Measurements from ENCODE around the gene IMPDH2. TPM values are rescaled to one million over a fixed set of nuclear protein-coding genes. Genes with fewer than 3 reads are reported as not detected.

Gene IMPDH2
- total RNA-seq, 1 experiment from 2014 or later, result 576 TPM

- CTCF ChIA-PET, result interaction anchor here (0.5 to 1.6 kb wide), 7 partner anchors 17 to 795 kb away, joined by 3 to 9 read pairs (median 4); partner anchors contain the start of gene WDR6
- TF ChIP-seq EZH2 (IDR thresholded peaks at IDR 0.05; ENCODE audit: low read length, unreplicated experiment) (no peak), EZH2phosphoT487 (IDR thresholded peaks at IDR 0.05; ENCODE audit: borderline replicate concordance, low read length) (no peak)
- TF ChIP-seq, protein P1, sequence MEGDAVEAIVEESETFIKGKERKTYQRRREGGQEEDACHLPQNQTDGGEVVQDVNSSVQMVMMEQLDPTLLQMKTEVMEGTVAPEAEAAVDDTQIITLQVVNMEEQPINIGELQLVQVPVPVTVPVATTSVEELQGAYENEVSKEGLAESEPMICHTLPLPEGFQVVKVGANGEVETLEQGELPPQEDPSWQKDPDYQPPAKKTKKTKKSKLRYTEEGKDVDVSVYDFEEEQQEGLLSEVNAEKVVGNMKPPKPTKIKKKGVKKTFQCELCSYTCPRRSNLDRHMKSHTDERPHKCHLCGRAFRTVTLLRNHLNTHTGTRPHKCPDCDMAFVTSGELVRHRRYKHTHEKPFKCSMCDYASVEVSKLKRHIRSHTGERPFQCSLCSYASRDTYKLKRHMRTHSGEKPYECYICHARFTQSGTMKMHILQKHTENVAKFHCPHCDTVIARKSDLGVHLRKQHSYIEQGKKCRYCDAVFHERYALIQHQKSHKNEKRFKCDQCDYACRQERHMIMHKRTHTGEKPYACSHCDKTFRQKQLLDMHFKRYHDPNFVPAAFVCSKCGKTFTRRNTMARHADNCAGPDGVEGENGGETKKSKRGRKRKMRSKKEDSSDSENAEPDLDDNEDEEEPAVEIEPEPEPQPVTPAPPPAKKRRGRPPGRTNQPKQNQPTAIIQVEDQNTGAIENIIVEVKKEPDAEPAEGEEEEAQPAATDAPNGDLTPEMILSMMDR (conservative IDR thresholded peaks at IDR 0.05; ENCODE audit: low read depth, low read length), result peak; percentile 51
- Histone ChIP-seq H3K4me1 (ENCODE audit: insufficient read depth, low read length) (peaks cover 22% of the 10 kb centered on the region), H3K9me3 (ENCODE audit: low read length) (no peaks in the 10 kb centered on the region), H3F3A (ENCODE audit: low read length, unreplicated experiment) (no peaks in the 10 kb centered on the region), H3K27ac (ENCODE audit: low read length) (peak within 1 kb of the TSS; percentile 49), H4K20me1 (ENCODE audit: low read length) (no peaks in the 10 kb centered on the region), H3K27me3 (ENCODE audit: low read length) (no peaks in the 10 kb centered on the region), H3K9me2 (replicated peaks; ENCODE audit: low read length) (no peaks in the 10 kb centered on the region), H2AFZ (ENCODE audit: low read length) (peak within 1 kb of the TSS; percentile 94), H3K4me3 (ENCODE audit: low read length) (peak within 1 kb of the TSS; percentile 90), H3K79me2 (ENCODE audit: low read length) (peaks cover 44% of the 10 kb centered on the region), H3K9ac (ENCODE audit: low read length) (peak within 1 kb of the TSS; percentile 78), H3K4me2 (ENCODE audit: low read length) (peak within 1 kb of the TSS; percentile 94), H3K36me3 (ENCODE audit: low read depth, low read length) (peaks cover 5% of the 10 kb centered on the region; the same call in 1 of the 2 replicates)
- peak; percentile 73 for ATAC-seq
- no TSS peak for BruUV-seq (replicated peaks)
- DNase-seq, result peak; percentile 88
- POLR2A ChIA-PET (ENCODE audit: unreplicated experiment), result interaction anchor here (0.6 to 1.4 kb wide), 4 partner anchors 17 to 566 kb away, joined by 3 to 10 read pairs (median 6); partner anchors contain the start of genes NDUFAF3 and WDR6
- intact Hi-C loops (cut with micrococcal nuclease), result loop anchor here (2.0 kb wide), 1 partner anchor 25 kb away; no protein-coding TSS in a partner anchor
Measured at GRCh38 chr3:48989796-48990635, 39.2 kb downstream of the IMPDH2 start, which contains the start of gene P4HTM. P4HTM (plus strand) TSS chr3:48990241; CDS start chr3:48990257, 16 bp downstream.

GRCh38 chr3:48989126-48989795 lies 39.9 kb downstream of the IMPDH2 start:
- H3K4me1 ChIP-seq (ENCODE audit: insufficient read depth, low read length), result peaks cover 22% of the 10 kb centered on the region
- no peaks in the 10 kb centered on the region for H3K9me3 ChIP-seq (ENCODE audit: low read length)
- H3K9ac ChIP-seq (ENCODE audit: low read length), result peak overlapping the region; percentile 78
- POLR2A ChIA-PET (ENCODE audit: unreplicated experiment), result interaction anchor here (0.6 to 1.4 kb wide), 5 partner anchors 18 to 566 kb away, joined by 3 to 10 read pairs (median 6); partner anchors contain the start of genes NDUFAF3 and WDR6
- H3F3A ChIP-seq (ENCODE audit: low read length, unreplicated experiment), result no peaks in the 10 kb centered on the region
- H2AFZ ChIP-seq (ENCODE audit: low read length), result peak overlapping the region; percentile 94
- TSS peak; percentile 89 for BruUV-seq (replicated peaks)
- peak overlapping the region; percentile 90 for H3K4me3 ChIP-seq (ENCODE audit: low read length)
- TF ChIP-seq, protein P1 (conservative IDR thresholded peaks at IDR 0.05; ENCODE audit: low read depth, low read length), result no peak
- TF ChIP-seq EZH2phosphoT487 (IDR thresholded peaks at IDR 0.05; ENCODE audit: borderline replicate concordance, low read length), result no peak
- no peak for TF ChIP-seq EZH2 (IDR thresholded peaks at IDR 0.05; ENCODE audit: low read length, unreplicated experiment)
- DNase-seq, result peak; percentile 22
- no peaks in the 10 kb centered on the region for H3K27me3 ChIP-seq (ENCODE audit: low read length)
- CTCF ChIA-PET, result interaction anchor here (0.5 to 1.6 kb wide), 8 partner anchors 18 to 795 kb away, joined by 3 to 9 read pairs (median 4); partner anchors contain the start of gene WDR6
- peaks cover 8% of the 10 kb centered on the region; the same call in 1 of the 2 replicates for H3K36me3 ChIP-seq (ENCODE audit: low read depth, low read length)
- no peaks in the 10 kb centered on the region for H4K20me1 ChIP-seq (ENCODE audit: low read length)
- intact Hi-C loops (cut with micrococcal nuclease), result loop anchor here (2.0 kb wide), 1 partner anchor 26 kb away; no protein-coding TSS in a partner anchor
- peaks cover 40% of the 10 kb centered on the region for H3K79me2 ChIP-seq (ENCODE audit: low read length)
- no peak for ATAC-seq
- H3K4me2 ChIP-seq (ENCODE audit: low read length), result peak overlapping the region; percentile 94
- peak overlapping the region; percentile 49 for H3K27ac ChIP-seq (ENCODE audit: low read length)
- H3K9me2 ChIP-seq (replicated peaks; ENCODE audit: low read length), result no peaks in the 10 kb centered on the region

All from PC-3 (cell line).